Activated CD4-positive, CD25-positive, alpha-beta regulatory T cell treated with anti-CD3 and anti-CD28 coated beads, Interleukin-2, amount 50 U/mL, for 24 hours (primary cell): ENCODE data around the gene TRABD2A.

Source experiments
- ATAC-seq, 2 donors: fragments of 150-1000 bp; cut with Tn5 transposase; one replicate each; pipeline ENCODE4 v1.10.0; 2021; ENCODE audit warnings: mild to moderate bottlenecking in 1 of 2, moderate library complexity in 1 of 2

The TRABD2A gene

DNA sequence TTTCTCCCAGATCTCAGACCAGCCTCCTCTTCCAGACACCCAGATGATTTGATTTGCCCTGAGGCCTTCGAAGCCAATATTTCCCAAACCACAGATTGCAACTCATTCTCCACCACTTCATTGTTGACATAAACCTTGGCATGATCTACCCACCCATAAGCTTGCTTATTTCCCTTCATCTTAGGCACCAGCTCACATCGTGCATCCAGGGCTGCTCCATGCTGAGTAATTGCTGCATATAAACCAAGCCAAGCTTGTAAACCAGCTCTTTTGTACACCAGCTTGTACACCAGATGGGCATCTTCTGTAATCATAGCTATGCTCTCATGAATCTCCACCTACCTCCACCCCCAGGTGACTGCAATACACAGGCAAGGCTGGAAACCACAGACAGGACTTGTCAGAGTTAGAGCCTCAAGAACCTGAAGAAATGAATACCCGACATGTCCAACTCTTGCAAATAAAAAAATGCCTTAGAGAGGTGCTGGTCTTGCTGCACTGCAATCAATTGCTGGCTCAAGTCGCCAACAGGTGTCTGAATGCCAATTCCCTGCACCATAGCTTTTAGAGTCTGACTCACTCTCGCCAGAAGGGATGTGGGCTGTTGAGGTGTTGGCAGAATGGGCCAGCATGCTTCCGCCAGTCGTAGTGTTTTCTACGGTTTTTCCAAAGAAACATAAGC is 31.5 kb downstream of the TRABD2A start:
- peak; percentile 22 to 34 for ATAC-seq

DNA sequence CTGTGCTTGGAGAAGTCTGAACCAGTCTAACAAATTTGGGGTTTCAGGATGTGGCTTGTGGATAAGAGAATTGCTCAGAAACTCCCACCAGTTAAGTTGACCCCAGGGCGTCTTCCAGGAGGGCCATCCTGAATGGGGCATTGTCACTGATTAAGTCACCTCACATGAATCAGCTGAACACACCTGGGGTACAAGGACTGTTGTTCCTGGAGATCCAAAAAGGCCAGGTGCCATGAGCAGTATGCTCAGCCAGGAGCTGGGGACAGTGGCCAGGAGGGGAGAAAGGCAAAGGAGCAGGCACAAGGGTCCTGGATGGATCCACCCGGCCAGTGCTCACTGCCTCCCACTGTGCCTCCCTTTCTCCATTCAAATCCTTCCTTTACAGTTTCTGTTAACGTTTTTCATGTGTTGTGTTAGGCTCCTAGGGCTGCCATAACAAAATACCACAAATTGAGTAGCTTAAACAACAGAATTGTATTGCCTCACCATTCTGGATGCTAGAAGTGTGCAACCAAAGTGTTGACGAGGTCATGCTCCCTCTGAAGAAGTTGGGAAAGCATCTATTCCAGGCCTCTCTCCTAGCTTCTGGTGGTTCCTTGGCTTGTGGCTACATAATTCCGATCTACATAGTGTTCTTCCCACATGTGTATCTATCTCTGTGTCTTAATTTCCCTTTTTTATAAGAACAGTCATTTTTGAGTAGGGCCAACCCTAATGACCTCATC is 33.4 kb downstream of the TRABD2A start:
- ATAC-seq = no peak

DNA sequence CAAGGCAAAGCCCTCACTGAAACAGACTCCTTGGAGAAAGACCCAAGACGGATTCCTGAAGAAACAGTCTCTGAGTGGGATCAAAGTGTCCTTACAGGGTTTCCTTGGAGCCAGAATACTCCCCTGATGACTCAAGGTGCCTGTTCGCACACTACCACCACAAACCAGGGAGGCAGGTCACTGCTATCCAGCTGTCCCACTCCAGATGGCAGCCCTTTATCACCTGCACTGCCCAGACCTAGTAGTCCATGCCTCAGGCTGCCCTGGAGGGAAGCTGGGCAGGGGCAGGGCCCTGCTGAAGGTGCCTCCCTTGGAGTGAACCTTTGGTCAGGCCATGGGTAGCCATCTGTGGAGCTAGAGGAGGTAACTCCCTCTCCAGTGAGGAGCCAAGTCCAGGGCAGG is 34.1 kb downstream of the TRABD2A start:
- peak in 1 of 2 donors; percentile 19 for ATAC-seq

DNA sequence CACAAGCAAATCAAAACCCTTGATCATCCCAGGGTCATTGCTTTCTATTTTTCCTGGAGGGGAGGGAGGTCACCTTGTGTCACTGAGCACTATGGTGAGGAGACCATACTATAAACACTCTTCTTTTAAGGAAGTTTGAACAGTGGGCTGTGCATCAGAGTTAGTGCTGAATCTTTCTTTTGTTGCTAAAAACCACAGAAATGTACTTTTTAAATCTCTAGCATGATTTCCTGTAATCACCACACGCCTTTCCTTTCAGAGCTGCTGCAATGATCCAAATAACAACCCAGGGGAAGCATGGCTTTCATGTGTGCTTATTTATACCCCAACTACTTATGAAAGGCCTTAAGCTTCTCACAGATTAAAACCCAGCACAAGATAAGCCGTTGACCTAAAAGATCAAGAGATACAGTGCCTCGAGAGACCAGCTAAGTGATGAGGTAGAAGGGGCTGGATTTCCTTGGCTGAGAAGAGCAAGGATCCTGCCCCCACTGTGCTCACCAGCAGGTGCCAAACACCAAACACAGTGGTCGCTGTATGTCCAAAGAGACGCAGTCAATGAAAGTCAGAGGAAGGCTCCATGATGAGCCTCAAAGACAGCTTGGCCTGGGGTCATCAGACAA is 34.7 kb downstream of the TRABD2A start:
- peak; percentile 70 to 73 for ATAC-seq

DNA sequence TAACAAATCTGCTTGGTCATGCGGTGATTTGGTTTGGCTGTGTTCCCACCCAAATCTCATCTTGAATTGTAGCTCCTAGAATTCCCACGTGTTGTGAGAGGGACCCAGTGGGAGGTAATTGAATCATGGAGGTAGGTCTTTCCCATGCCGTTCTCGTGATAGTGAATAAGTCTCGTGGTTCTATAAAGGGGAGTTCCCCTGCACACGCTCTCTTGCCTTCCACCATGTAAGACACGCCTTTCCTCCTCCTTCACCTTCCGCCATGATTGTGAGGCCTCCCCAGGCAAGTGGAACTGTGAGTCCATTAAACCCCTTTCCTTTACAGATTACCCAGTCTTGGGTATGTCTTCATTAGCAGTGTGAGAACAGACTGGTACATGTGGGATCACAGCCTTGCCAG is 36.7 kb downstream of the TRABD2A start:
- no peak for ATAC-seq

DNA sequence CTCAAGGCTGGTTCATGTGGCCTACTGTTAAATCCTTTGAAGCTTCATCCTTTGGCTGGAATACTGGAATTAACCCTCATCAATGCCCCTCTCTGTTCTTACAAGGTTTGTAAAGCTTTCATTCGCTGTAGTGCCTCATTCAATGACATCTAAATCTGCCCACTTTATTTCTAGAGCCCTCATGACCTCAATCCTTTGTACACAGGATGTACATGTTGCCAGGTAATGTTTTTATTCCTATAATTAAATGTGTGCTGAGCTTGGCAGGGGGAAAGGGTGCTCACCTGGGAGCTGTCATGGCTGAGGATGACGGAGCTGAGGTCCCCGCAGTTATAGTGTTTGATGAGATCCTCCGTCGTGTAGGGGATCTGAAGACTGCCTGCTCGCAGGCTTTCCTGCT is 39.3 kb downstream of the TRABD2A start:
- no peak for ATAC-seq

DNA sequence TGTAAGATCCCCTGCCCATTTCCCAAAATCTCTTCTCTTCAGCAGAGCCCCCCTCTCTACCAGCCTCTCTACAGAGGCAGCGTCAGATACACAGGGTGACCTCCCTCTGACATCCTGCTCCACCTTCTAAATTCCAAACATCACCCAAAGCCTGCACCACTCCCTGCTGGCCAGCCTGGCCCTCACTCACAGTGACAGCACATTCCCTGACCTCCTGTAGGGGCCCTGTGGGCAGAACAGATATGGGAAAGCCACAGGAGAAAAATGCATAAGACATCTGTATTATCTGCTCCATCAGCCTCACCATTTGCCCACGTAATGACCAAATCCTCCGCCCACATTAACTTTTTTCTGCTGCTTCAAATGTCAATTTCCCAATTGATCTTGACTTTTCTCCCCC is 40.6 kb downstream of the TRABD2A start:
- peak; percentile 21 to 42 for ATAC-seq

DNA sequence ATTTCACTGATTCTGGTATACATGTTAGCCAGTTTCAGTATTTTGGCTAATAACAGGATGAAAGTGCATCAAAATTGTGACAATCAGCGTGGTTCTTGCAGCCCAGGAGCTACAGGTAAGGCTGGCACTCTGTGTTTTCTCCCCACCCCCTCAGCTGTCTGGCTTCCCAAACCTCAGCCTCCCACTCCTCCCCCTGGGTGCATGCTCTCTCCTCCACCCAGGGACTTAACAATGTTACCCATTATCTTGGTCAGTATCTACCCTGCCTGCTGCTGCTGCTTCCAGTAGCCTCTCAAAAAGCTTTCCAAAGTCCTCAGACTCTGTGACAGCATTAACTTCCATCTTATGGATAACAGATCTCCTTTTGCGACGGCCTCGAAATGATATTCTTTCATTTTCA is 41.0 kb downstream of the TRABD2A start:
- ATAC-seq = no peak

DNA sequence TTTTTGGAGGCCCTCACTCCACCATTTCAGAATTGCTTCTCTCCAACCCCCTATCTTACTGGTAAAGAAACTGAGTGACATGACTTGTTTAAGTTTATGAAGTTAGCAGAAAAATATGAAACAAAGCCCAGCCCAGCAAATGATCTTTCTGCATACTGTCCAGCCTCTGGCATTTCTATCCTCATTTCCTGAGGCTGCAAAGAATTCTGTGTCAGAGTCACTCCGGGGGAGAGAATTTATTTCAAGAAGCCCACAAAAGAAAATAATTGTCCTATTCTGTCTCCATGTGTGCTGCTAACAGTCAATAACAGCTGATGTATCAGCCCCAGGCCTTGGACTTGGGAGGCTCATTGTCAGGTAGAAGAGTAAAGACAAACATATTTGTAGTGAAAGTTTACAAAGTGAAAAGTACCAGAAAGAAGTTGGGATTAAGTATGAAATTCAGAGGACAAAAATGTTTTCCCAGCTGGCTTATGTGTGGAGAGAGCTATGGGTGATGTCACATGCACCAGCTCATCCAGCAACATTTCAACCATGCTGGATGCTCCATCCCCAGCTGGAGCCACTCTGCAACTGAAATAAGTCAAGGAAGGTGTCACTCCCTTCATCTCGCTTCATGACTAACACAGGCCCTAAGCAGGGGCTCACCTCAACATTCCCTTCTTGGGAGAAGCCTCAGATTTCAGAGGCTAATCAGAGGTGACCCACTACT is 42.3 kb downstream of the TRABD2A start:
- no peak for ATAC-seq

DNA sequence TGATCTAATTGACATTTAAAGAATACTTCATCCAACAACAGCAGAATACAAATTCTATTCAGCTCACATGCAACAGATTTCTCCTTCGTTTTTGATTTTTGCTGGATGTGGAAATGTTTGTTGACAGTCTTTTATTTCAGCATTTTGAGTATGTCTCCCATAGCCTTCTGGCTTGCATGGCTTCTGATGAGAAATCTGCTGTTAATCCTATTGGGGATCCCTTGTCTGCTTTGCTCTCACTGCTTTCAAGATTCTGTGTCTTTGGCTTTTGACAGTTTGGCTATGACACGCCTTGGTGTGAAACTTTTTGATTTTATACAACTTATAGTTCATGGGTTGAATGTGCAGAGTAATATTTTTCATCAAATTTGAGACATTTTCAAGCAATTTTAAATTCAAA is 44.7 kb downstream of the TRABD2A start:
- no peak for ATAC-seq

DNA sequence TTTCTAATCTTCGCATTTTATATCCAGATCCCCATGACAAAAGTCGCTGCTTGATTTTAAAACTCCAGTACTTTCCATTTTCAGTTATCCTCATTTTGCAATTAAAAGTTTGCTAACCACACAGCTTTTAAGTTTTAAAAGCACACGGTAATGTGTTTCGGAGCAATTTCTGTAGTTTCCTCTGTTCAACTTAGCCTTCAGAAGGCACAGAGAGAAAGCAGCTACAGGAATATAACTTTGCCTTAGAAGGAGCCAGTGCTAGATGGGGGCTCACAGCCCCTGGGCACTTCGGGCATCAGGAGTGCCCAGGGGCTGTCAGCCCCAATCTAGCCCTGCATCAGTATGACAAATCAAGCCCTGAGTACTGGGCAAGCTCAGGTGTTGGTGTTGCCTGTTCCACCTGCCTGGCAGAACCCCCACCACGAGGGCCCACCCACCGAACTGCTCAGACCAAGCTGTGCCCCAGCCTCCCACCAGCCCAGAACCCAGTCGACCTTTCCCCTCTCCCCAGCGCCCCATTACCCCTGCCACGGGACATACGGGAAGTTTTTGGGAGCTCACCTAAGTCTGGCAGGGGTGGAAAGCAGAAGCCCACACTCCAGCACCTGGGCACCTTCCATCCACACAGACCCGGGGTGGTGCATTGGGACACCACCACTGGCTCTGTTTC is 47.3 kb downstream of the TRABD2A start:
- peak in 1 of 2 donors; percentile 25 for ATAC-seq

DNA sequence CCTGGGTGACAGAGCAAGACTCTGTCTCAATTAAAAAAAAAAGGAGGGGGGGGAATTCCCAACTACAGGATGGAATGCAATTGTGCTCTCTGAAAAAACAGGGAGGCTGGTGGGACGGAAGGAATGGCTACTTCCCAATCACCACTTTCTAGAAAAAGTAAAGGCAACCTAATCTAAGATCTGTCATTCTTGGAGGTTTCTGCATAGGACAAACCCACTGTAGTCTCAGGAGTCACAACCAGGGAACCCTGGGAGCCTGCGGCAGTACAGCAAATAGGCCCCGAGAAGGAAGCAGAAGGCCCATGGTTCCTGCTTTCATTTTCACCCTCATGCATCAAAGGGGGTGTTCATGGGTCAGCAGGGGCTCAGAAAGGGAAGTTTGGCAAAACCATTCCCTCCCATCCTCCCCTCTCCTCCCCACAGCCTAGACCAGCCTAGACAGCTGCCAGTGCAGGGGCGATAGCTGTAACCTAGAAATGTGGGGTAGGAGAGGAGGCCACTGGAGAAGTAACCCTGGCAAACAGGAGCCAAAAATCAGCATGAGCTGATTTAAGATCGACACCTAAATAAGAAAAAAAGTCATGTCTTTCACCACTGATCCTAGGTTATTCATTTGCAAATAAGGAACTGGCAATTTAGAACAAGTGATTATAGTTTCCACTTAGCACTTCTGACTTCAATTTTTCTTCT is 48.0 kb downstream of the TRABD2A start:
- peak; percentile 69 to 70 for ATAC-seq

DNA sequence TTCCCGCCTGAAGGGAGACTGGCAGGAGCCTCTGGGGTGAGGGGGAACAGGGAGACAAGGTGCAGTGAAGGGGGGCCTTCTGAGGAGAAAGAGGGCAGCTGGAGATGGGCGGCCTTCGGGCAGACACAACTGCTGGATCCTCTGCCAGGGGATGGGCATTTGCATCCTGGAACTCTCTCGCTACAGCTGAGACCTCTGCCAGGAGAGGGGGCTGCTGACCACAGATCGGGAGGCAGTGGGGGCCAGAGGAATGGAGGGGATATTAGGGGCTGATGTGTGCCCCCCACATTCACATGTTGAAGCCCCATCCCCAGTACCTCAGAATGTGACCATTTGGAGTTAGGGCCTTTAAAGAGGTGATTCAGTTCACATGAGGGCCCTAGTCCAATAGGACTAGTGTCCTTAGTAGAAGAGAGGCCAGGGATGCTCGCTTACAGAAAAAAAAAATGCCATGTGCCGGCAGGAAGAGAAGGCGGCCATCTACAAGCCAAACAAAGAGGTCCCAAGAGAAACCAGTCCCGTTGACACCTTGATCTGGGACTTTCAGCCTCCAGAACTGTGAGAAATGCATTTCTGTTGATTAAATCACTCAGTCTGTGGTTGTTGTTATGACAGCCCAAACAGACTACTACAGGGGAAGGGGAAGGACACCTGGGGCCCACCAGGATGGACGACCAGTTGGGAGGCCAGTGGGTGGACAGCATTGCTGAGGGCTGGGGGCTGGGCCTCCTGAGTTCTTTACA is 50.0 kb downstream of the TRABD2A start:
- ATAC-seq = no peak

DNA sequence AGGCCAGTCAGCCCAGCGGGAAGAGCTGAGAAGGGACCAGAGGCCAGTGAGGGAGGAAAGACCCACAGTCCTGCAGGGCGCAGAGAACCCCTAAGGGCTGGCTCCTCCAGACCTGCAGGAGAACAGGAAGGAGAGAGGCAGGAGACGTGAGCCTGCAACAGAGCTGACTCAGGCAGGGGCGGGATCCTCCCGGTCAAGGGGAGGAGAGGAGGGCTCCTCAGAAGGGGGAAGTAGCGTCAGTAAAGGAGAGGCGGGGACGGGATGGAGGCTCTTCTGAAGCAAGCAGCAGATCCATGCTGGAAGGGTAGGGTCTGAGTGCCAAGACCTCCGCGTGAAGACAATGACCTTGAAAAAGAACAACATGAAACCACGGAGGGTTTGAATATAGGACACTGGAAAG is 50.8 kb downstream of the TRABD2A start:
- ATAC-seq = no peak

DNA sequence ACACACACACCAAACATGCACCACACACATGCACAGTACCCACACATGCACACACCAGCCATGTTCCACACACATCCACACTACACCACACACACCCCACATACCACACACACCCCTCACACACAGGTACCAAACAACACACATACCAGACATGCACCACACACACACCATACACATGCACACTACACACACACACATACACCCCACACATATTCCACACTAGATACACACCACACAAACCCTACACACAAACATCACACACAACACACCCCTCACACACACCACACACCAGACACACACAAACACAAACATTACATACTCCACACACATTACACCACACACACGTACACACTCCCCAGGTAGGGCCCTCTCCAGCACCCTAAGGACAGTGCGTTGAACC is 51.2 kb downstream of the TRABD2A start:
- ATAC-seq = no peak

DNA sequence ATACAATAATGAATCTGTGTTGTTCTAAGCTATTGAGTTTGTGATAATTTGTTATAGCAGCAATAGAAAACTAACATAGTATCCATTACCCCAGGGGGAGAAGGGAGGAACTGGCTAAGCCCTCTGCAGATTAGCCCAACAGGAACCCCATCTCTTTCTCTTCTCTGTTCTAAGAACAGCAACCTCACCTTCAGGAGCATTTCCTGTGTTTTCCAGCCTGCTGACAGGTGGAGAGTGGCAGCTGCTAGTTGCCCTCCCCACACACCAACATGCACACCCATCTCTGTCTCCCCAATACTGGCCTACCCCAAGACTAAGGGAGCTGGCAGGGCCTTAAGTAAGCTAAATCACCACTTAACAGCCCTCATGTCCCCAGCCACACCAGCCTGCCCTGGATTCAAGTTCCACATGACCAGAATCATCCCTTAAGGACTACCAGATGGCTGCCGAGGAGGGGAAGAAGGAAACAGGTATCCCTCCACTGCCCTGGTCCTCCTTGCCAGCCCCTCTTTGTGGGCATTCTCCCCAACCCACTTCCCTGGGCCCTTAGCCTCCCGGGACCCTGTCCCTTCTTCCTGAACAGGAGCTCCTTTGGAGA is 52.8 kb downstream of the TRABD2A start:
- ATAC-seq = no peak

DNA sequence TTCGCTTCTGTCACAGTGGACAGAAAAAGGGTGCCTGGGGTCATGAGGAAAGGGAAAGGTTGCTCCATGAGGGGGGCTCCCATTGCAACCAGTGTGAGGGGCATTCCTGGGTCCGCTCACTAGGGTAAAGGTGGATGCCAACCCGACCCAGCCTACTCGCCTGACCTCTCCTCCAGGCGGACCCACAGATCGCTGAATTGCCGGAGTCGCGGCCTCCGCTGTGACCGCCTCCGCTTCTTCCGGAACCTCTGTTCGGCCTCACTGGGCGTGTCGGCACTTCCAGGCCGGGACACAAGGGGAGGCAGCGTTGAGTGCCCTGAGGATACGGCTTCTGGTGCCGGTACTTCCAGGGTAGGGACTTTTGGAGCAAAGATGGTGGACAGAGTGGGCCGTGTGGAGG is 57.1 kb downstream of the TRABD2A start:
- no peak for ATAC-seq

DNA sequence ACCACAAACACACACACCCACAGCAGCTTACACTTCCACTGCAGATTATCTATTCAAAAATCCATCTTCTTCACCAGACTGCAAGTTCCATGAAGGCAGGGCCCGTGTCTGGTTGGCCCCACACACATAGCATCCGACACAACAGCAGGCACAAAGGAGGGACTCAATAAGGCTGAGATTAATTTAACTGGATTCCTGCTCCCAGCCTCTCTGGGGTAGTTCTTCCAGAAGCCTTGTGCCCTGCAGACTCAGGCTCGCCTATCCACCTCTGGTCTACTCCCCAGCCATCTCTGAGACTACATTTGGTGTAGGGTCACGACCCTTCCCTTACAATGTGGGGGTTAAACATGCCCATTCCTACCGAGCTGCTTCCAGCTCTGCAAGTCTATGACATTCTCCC is 57.7 kb downstream of the TRABD2A start:
- ATAC-seq = no peak

DNA sequence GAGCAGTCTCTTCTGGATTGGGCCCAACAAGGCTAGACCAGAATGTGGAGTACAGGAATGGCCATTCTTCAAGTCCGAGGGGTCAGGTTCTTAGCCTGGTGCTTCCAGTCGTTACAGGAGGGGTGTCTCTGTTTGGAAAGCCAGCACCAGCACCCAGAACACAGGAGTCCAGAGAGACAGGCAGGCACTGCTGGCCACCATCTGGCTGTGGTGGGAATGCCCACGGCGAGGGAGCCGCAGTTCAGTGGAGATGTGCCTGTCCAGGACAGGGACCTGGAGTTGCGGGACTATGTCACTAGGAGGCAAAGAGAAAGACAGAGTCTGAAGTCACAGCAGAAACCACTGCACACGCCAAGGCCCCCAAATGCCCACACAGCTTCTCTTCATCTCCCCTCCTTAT is 59.1 kb downstream of the TRABD2A start:
- ATAC-seq = no peak

DNA sequence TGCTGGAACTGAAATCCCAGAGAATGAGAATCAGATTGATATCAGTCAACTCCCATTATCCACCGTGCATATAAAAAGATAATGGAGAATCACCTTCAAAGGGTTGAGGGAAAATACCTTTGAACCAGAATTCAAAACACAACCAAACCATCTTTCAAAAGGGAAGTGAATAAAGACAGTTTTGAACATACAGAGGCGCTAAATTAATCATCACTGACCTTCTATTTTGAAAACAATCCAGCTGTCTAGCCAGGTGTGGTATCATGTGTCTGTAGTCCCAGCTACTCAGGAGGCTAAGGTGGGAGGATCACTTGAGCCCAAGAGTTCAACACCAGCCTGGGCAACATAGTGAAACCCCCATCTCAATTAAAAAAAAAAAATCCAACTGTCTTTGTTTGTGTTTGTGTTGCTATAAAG is 63.6 kb downstream of the TRABD2A start:
- ATAC-seq = peak; percentile 90

DNA sequence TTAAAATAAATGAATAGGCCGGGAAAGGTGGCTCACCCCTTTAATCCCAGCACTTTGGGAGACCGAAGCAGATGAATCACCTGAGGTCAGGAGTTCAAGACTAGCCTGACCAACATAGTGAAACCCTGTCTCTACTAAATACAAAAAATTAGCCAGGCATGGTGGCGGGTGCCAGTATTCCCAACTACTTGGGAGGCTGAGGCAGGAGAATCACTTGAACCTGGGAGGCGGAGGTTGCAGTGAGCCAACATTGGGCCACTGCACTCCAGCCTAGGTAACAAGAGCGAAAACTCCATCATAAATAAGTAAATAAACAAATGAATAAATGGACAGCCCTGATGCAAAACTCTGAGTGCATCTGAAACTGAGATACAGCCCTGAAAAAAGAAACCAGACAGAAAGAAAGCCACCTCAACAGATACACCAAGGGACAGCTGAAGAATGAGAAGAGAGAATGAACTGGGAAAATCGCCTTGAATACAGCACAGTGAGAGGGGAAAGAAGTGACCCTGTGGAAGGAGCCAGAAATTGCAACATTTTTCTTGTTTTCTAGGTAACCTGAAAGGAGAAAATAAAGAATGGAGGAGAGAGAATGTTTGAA is 64.4 kb downstream of the TRABD2A start:
- ATAC-seq = peak; percentile 27 to 39
